GM21367 (cell line): ENCODE data around the gene GNPTG.
A peak's percentile ranks its signal among the peaks of the same experiment; 100 is the strongest.

Experiments
- ATAC-seq: cut with Tn5 transposase; IDR thresholded peaks from one replicate; pipeline ENCODE4 v1.9.1; 2021; ENCODE audit not compliant: unreplicated experiment

GNPTG gene

DNA sequence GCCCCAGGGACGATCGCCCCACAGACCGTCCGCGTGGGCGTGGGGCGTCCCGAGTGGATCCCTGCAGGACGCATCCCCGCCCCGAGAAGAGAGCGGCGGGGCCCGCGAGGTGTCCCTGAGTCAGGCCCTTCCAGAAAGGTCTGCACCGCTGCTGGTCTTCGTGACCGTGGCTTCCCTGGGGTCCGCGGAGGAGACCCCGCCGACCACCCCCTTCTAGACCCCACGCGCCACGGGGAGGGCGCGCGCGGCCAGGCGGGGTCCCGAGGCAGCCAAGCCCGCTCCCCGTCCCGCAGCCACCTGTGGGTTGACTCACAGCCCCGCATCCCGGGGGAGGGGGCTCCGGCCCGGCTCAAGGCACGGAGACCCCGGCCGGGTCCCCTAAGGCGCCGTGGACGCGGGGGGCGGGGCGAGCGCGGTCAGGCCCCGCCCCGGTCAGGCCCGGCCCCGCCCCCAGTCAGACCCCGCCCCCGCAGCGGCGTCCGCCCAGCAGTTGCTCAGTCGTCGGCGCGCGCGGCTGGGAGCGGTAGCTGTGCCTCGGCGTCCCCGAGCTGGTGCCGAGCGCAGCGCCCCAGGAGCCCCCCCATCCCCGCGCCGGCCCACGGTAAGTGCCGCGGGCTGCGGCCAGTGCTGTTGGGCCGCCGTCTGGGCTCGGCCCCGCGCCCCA, 18.4 kb upstream of the GNPTG start, which contains the start of gene BAIAP3:
Gene BAIAP3 (plus strand): TSS at position 497 of the 664 bp plus-strand sequence. CDS start 4,905 bp downstream, outside the sequence.
- no peak for ATAC-seq

DNA sequence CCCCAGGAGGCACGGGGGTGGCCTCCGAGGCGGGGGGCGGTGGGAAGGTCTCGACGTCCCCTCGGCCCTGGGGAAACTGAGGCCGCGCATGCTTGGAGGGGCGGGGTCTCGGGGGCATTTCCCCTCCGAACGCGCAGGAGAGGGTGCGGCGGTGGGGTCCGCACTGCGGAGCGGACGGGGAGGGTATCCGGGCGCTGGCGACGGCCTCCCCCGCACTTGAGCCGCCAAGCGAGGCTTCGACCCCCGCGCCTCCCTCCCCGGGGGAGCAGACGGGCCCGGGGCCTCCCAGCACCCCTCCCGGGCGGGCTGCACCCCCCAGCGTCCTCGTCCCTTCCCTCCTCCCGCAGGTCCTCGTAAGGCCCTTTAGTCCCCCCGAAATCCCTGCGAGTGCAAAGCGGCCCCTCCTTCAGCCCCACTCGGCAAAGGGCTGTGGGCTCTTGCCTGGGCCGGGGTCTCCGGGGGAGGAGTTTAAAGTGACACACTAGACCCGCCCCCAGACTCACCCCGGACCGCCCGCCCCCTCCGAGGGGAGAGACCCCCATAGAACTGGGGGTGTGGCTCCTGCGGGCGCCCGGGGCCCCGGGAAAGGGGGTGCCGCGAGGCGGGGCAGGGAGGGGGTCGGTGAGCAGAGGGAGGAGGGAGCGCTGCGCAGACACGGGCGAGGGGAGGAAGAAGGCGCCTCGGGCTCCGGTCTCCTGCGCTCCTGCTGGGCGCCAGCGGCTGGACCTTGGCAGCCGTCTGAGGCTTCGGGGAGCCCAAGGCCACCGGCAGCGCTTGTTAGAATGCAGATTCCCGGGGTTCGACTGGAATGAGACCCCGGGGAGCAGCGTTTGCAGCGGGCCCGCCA, 17.7 kb upstream of the GNPTG start:
- ATAC-seq = no peak

GRCh38 chr16:1334739-1335138, 17.0 kb upstream of the GNPTG start:
- ATAC-seq = no peak

DNA sequence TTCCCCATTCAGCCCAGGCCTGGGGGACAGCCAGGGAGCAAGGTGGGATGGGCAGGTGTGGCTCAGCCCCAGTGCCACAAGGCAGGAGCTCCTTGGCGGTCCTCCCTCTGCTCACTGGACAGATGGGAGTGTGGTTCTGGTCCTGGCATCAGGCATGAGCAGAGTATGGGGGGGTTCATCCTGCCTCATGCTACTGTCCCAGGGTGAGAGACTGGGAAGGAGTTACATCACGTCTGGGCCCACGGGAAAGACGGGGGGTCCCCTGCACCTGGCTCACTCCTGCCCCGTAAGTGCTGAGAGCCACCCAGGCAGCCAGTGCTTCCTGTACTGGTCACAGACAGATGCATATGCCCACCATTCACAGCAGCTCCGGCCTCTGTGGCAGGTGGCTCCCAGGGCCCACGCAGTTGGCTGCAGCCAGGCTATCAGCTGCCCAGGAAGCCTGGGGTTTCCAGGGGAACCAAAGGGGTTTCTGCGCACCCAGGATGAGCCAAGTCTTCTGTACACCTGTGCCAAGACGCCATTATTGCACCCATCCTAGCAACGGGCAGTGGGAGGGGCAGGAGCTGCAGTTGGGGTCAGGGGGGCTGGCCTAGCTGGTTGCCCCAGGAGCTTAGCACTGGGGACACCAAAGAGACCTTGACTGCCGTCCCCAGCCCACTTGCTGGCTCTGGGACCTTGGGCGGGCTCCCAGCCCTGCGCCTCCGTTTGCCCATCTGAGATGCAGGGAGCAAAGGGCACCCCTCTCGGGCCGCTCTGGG, 16.3 kb upstream of the GNPTG start:
- no peak for ATAC-seq

DNA sequence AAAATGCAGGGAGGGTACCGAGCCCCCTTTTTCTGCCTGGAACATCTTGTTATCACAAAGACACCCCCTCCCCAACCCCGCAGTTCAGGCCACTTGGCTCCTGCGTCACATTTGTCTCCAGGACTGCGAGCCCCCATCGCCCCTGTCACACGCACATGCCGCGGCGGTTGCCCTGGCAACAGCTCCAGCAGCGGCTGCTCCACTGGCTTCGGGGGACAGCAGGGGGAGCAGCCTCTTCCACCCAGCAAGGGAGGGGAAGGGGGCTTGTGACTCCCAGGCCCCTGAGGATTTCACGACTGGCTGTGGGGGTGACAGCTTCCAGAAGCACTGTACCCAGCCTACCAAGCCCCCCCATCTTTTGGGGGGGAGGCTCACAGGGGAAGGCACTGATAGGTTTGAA, 15.7 kb upstream of the GNPTG start:
- ATAC-seq = no peak

- no peak for ATAC-seq
Observed at GRCh38 chr16:1336619-1337018, 15.1 kb upstream of the GNPTG start.

GRCh38 chr16:1337486-1337885, 14.2 kb upstream of the GNPTG start:
- ATAC-seq = no peak

- no peak for ATAC-seq
Observed at GRCh38 chr16:1338119-1338730, 13.5 kb upstream of the GNPTG start.

DNA sequence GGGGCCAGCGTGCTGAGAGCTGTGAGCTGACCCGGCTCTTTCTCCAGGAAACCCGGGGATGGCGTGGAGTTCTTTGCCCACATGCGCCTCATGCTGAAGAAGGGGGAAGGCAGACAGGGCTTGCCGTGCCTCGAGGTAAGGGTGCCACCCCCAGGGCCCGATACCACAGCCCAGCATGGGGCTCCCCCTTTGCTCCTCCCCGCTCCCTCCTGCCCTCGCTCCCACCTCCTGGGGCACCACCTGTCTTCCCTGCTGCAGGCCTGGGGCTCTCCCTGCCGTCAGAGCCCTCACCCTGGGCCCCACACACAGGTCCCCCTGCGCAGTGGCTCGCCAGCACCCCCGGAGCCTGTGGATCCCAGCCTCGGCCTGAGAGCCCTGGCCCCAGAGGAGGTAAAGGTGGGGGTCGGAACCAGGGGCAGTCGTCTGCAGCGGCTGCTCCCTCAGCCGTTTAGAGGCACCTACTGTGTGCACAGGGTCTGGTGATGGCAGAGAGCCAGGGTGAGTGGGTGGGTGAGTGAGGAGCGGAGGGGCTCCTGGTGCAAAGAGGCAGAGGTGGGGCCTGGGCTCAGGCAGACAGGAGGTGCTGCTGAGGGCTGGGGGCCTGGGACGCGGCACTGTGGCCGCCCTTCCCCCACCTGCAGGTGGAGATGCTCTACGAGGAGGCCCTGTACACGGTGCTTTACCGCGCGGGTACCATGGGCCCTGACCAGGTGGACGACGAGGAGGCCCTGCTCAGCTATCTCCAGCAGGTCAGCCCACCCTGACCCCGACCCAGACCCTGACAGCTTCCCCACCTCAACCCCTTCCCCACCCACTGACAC, 12.7 kb upstream of the GNPTG start:
- no peak for ATAC-seq

DNA sequence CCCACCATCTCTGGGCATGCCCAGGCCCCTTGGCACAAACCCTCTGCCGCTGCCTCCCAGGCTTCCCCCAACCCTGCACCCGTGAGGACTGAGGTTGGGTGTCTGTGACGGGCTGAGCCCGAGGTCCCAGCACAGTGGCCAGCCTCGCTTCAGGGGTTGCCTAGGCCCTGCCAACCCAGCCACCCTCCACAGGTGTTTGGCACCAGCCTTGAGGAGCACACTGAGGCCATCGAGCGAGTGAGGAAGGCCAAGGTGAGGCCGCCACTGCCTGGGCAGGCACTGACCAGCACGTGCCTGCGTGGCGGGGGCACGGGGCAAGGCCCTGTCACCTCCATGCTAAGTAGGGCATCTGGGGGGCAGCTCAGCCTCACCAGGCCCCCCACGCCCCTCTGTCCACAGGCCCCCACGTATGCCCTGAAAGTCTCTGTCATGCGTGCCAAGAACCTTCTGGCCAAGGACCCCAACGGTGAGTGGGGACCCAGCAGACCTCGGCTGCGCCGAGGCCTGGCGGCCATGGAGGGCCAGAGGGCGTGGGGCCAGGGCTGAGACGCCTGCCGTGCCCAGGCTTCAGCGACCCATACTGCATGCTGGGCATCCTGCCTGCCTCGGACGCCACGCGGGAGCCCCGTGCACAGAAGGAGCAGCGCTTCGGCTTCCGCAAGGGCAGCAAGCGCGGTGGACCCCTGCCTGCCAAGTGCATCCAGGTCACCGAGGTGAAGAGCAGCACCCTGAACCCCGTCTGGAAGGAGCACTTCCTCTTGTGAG, 10.8 kb upstream of the GNPTG start:
- ATAC-seq = no peak

DNA sequence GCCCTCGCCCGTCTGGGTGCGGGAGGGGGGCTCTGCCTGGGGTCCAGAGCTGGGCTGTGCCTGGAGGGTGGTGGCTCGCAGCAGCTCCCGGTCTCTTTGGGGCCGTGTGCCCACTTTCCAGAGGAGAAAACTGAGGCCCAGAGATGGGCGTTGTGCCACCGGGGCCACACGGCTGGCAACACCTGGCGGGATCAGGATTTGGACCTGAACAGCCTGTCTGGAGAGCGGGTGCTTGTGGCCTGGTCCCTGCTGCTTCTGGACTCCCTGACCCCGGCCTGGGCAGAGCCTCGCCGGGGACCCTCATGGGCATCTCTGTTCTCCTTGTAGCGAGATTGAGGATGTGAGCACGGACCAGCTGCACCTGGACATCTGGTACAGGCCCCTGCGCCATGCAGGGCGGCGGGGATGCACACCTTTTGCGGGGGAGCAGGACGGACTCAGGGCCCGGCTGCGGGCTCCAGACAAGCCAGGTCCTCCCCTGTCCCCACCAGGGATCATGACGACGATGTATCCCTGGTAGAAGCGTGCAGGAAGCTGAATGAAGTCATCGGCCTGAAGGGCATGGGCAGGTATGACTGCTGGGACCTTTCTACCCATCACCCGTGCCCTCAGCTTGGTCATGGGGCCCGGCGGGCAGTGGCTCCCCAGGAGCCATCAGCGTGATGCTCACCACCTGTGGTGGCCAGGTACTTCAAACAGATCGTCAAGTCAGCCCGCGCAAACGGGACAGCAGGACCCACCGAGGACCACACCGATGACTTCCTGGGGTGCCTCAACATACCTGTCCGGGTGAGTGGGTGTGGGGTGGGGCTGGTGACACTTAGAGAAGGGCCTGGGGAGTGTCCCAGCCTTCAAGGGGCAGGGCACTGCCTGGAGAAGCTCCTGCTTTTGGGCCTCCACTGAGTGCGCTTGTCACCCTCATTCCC, 10.0 kb upstream of the GNPTG start:
- no peak for ATAC-seq

DNA sequence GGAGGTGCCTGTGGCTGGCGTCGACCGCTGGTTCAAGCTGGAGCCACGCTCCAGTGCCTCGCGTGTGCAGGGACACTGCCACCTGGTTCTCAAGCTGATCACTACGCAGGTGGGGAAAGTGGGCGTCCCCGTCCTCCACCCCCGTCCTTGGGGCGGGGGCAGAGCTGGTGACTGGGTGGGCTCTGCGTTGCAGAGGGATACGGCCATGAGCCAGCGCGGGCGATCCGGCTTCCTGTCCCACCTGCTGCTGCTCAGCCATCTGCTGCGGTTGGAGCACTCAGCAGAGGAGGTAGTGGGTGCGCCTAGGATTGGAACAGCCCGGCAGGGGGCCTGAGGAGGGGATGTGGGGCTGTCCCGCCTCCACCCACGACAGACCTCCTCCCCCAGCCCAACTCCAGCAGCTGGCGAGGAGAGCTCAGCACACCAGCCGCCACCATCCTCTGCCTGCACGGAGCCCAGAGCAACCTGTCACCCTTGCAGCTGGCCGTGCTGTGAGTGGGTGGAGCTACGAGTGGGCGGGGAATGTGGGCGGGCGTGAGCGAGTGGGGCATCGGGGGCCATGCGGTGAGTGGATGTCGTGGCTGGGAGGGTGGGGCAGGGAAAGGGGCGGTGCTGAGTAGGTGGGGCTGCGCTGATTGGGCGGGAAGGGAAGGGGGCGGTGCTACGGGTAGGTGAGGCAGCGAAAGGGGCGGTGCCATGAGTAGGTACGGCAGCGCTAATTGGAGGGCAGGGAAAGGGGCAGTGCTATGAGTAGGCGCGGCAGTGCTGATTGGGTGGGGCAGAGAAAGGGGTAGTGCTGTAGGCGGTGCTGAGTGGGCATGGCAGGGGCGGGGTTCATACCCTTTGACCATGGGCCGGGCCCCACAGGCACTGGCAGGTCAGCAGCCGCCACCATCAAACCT, 9.0 kb upstream of the GNPTG start:
- peak; percentile 73 for ATAC-seq

GRCh38 chr16:1343428-1344242, 8.1 kb upstream of the GNPTG start:
- no peak for ATAC-seq

DNA sequence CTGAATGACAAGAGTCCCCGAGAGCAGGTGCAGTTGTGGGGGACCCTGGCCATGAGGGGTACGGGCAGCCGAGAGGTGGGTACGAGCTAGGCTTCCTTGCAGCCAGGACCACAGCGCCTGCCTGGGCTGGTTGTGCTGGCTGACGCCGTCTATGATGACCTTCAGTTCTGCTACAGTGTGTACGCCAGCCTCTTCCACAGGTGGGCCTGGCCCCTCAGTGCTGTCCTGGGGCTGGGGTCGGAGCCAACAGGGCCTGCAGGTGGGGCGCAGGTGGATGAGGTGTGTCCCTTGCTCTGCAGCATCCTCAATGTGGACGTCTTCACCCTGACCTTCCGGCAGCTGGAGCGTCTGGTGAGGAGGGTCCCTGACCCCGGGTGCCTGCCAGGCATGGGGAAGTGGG, 7.2 kb upstream of the GNPTG start:
- ATAC-seq = no peak

- ATAC-seq = no peak
Observed at GRCh38 chr16:1345087-1345486, 6.6 kb upstream of the GNPTG start.

GRCh38 chr16:1345651-1346421, 5.9 kb upstream of the GNPTG start:
- no peak for ATAC-seq
